Measurements from ENCODE around the gene POLR1A. TPM values are rescaled to one million over a fixed set of nuclear protein-coding genes. Genes with fewer than 3 reads are reported as not detected.

The POLR1A gene
- total RNA-seq, 1 experiment from 2014 or later, result 62.7 TPM

DNA sequence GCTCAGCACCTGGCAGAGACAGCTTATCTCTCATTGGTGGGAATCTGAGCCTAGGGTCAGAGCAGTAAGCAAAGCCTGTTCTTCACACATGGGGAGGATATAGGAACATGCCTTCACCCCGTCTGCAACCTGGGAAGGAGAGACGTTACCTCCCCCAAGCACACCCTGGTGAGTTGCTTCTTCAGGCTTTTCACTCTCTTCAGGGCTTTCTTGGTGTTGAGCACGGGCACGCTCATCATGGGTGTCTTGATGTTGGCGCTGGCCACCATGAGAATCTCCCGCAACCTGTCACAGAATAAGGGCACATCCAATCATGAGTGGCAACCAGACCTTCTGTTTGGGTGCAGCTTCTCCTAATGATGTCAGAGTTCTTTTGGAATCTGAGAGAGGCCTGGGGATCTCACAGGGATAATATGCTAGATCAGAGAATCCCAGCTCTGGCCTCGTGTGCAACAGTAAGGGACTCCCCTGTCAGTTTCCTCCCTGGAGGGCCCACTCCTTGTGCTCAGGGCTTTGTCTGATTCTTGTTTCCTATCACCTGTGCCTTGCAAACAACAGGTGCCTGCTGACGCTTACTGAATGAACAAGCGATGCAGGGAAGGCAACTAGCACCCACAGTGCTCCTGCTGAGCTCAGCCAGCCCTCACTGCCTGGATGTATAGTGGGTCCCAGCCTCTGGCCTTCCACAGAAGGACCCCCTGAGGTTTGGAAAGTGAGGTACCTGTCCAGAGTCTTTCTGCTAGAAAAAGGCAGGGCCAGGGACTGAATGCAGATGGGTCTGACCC is 66.3 kb downstream of the POLR1A start:
- Histone ChIP-seq H3T11ph (ENCODE audit: low read length) (no peak overlapping the region), H3K27me3 (ENCODE audit: insufficient read depth, low read length) (no peaks in the 10 kb centered on the region), H3K9ac (ENCODE audit: extremely low read depth, insufficient read length, low read length) (no peak overlapping the region), H3K79me2 (ENCODE audit: insufficient read depth, low read length) (no peaks in the 10 kb centered on the region), H3K23ac (ENCODE audit: insufficient read length, low read depth, low read length) (no peak overlapping the region), H3K14ac (ENCODE audit: insufficient read depth, low read length) (no peak overlapping the region), H2AFZ (ENCODE audit: low read length) (no peak overlapping the region), H3K9me3 (ENCODE audit: control insufficient read depth, low read depth, low read length) (no peaks in the 10 kb centered on the region), H3K79me1 (ENCODE audit: insufficient read depth, low read depth, low read length, poor library complexity, severe bottlenecking) (no peaks in the 10 kb centered on the region), H2BK15ac (ENCODE audit: low read depth, low read length) (no peak overlapping the region), H4K5ac (ENCODE audit: insufficient read length, low read depth, low read length) (no peak overlapping the region), H2BK5ac (ENCODE audit: insufficient read length, low read length) (no peak overlapping the region), H3K18ac (ENCODE audit: insufficient read length, low read depth, low read length) (no peak overlapping the region), H2BK12ac (ENCODE audit: insufficient read length, low read depth, low read length) (no peak overlapping the region), H4K20me1 (ENCODE audit: control insufficient read depth, insufficient read depth, insufficient read length) (no peaks in the 10 kb centered on the region), H3K27ac (ENCODE audit: insufficient read length, low read depth, low read length) (no peak overlapping the region), H3K4me1 (ENCODE audit: insufficient read depth, low read length) (no peaks in the 10 kb centered on the region), H2AK5ac (ENCODE audit: insufficient read length, low read length) (no peak overlapping the region), H3K4ac (ENCODE audit: low read depth, low read length) (no peak overlapping the region), H3K23me2 (ENCODE audit: insufficient read length, low read depth, low read length, poor library complexity, severe bottlenecking) (no peaks in the 10 kb centered on the region), H2BK120ac (ENCODE audit: low read depth, low read length, poor library complexity, severe bottlenecking) (no peak overlapping the region), H2BK20ac (ENCODE audit: low read depth, low read length, poor library complexity, severe bottlenecking) (no peak overlapping the region), H3K56ac (ENCODE audit: insufficient read length, low read depth, low read length) (no peak overlapping the region), H4K91ac (ENCODE audit: insufficient read length, low read depth, low read length) (no peak overlapping the region), H3K4me2 (ENCODE audit: insufficient read depth, insufficient read length, low read length) (no peak overlapping the region), H4K8ac (replicated peaks; ENCODE audit: insufficient read length, low read depth, low read length) (no peak overlapping the region)
- WGBS (ENCODE audit: extremely low coverage, insufficient read length, low lambda C conversion rate), result no CpG with 5 or more reads among the region's 9 CpGs
- Mint-ChIP-seq H3K27ac (no peak overlapping the region; a peak in 1 of 7 replicates), H3K4me1 (peaks cover 2 to 11% of the 10 kb centered on the region in 2 experiments; a peak in 2 of 4 replicates), H3K36me3 (ENCODE audit: insufficient read depth in 1 of 3, low read depth in 3 of 3) (peaks cover 36 to 92% (median 76%) of the 10 kb centered on the region in 3 experiments), H3K27me3 (ENCODE audit: low read depth) (no peaks in the 10 kb centered on the region), H3K4me3 (no peak overlapping the region), H3K9me3 (no peaks in the 10 kb centered on the region)
- peak; percentile 15 for DNase-seq
- TF ChIP-seq, protein P1, sequence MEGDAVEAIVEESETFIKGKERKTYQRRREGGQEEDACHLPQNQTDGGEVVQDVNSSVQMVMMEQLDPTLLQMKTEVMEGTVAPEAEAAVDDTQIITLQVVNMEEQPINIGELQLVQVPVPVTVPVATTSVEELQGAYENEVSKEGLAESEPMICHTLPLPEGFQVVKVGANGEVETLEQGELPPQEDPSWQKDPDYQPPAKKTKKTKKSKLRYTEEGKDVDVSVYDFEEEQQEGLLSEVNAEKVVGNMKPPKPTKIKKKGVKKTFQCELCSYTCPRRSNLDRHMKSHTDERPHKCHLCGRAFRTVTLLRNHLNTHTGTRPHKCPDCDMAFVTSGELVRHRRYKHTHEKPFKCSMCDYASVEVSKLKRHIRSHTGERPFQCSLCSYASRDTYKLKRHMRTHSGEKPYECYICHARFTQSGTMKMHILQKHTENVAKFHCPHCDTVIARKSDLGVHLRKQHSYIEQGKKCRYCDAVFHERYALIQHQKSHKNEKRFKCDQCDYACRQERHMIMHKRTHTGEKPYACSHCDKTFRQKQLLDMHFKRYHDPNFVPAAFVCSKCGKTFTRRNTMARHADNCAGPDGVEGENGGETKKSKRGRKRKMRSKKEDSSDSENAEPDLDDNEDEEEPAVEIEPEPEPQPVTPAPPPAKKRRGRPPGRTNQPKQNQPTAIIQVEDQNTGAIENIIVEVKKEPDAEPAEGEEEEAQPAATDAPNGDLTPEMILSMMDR (conservative IDR thresholded peaks at IDR 0.05), result no peak
